CD4-positive, alpha-beta T cell treated with Interleukin-2 at 100 ng/mL for 4 hours (primary cell): Measurements from ENCODE around the gene ZNF793.

Source experiments
- DNase-seq: peaks from one replicate; pipeline ENCODE4 v3.0.0-alpha.2; 2020; ENCODE audit warnings: low spot score

ZNF793 gene

GRCh38 chr19:37565370-37565669 is 58.6 kb downstream of the ZNF793 start:
- DNase-seq = no peak

- DNase-seq = no peak
Measured at GRCh38 chr19:37572203-37572602, 65.5 kb downstream of the ZNF793 start.

GRCh38 chr19:37583340-37583739 is 76.6 kb downstream of the ZNF793 start:
- no peak for DNase-seq
